Liver (tissue), 3 donors: ENCODE results near the gene UBE2M.

Source experiments
- CTCF ChIP-seq: fragments of 150-350 bp; IDR thresholded peaks from 2 replicates; pipeline ENCODE4 v1.5.1; 2017; ENCODE audit warnings: improper control_type of control experiment, low read depth, low read length; ENCODE audit not compliant: missing input control
- EGR1 ChIP-seq, 2 donors: IDR thresholded peaks; 2 replicates each; pipeline ENCODE4 v1.6.1; 2016 to 2018; ENCODE audit warnings: antibody characterized with exemption in 2 of 2, low read depth in 2 of 2
- FOXA1 ChIP-seq: IDR thresholded peaks from 2 replicates; pipeline ENCODE4 v1.6.1; 2016; ENCODE audit warnings: antibody characterized with exemption
- GABPA ChIP-seq, 2 donors: IDR thresholded peaks in 1 of 2; conservative IDR thresholded peaks in 1 of 2; 2 replicates each; pipeline ENCODE4 v1.6.1; 2016; ENCODE audit warnings: antibody characterized with exemption in 2 of 2, mild to moderate bottlenecking in 1 of 2, moderate library complexity in 1 of 2
- JUND ChIP-seq, 2 donors: IDR thresholded peaks; 2 replicates each; pipeline ENCODE4 v1.6.1; 2016; ENCODE audit warnings: antibody characterized with exemption in 2 of 2
- MAX ChIP-seq: IDR thresholded peaks from 2 replicates; pipeline ENCODE4 v1.6.1; 2016; ENCODE audit warnings: antibody characterized with exemption
- NR2F2 ChIP-seq: IDR thresholded peaks from 2 replicates; pipeline ENCODE4 v1.6.1; 2016; ENCODE audit warnings: antibody characterized with exemption
- RAD21 ChIP-seq, 2 donors: IDR thresholded peaks; 2 replicates each; pipeline ENCODE4 v1.6.1; 2016; ENCODE audit warnings: antibody characterized with exemption in 2 of 2, mild to moderate bottlenecking in 2 of 2
- SP1 ChIP-seq: IDR thresholded peaks from 2 replicates; pipeline ENCODE4 v1.6.1; 2018; ENCODE audit warnings: antibody characterized with exemption, mild to moderate bottlenecking
- TAF1 ChIP-seq: conservative IDR thresholded peaks from 2 replicates; pipeline ENCODE4 v1.6.1; 2016; ENCODE audit warnings: antibody characterized with exemption, mild to moderate bottlenecking
- YY1 ChIP-seq: IDR thresholded peaks from 2 replicates; pipeline ENCODE4 v1.6.1; 2016; ENCODE audit warnings: antibody characterized with exemption, mild to moderate bottlenecking
- TF ChIP-seq, protein P1 (sequence below): IDR thresholded peaks from 2 replicates; pipeline ENCODE4 v1.6.1; 2016; ENCODE audit warnings: antibody characterized with exemption, mild to moderate bottlenecking
- TF ChIP-seq, protein P2 (sequence below): IDR thresholded peaks from 2 replicates; pipeline ENCODE4 v1.6.1; 2016; ENCODE audit warnings: antibody characterized with exemption
- TF ChIP-seq, protein P3 (sequence below): IDR thresholded peaks from 2 replicates; pipeline ENCODE4 v1.6.1; 2016; ENCODE audit warnings: antibody characterized with exemption
- donor health status: healthy.
- donor health status: healthy.

GRCh38 chr19:58559275-58560006, 1.0 kb upstream of the UBE2M start:
- TF ChIP-seq CTCF (no peak), JUND (IDR thresholded peaks at IDR 0.05) (no peak), SP1 (peak; percentile 61), GABPA (IDR thresholded peaks at IDR 0.05 in 1 of 2, conservative IDR thresholded peaks at IDR 0.05 in 1 of 2) (peak; percentile 86 to 94), FOXA1 (no peak), YY1 (peak; percentile 98), RAD21 (IDR thresholded peaks at IDR 0.05) (no peak), TAF1 (no peak), NR2F2 (peak; percentile 69), MAX (peak; percentile 89), EGR1 (IDR thresholded peaks at IDR 0.05; ENCODE audit: low read depth in 2 of 2) (peak; percentile 55 to 66)
- TF ChIP-seq, protein P1, sequence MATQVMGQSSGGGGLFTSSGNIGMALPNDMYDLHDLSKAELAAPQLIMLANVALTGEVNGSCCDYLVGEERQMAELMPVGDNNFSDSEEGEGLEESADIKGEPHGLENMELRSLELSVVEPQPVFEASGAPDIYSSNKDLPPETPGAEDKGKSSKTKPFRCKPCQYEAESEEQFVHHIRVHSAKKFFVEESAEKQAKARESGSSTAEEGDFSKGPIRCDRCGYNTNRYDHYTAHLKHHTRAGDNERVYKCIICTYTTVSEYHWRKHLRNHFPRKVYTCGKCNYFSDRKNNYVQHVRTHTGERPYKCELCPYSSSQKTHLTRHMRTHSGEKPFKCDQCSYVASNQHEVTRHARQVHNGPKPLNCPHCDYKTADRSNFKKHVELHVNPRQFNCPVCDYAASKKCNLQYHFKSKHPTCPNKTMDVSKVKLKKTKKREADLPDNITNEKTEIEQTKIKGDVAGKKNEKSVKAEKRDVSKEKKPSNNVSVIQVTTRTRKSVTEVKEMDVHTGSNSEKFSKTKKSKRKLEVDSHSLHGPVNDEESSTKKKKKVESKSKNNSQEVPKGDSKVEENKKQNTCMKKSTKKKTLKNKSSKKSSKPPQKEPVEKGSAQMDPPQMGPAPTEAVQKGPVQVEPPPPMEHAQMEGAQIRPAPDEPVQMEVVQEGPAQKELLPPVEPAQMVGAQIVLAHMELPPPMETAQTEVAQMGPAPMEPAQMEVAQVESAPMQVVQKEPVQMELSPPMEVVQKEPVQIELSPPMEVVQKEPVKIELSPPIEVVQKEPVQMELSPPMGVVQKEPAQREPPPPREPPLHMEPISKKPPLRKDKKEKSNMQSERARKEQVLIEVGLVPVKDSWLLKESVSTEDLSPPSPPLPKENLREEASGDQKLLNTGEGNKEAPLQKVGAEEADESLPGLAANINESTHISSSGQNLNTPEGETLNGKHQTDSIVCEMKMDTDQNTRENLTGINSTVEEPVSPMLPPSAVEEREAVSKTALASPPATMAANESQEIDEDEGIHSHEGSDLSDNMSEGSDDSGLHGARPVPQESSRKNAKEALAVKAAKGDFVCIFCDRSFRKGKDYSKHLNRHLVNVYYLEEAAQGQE: peak; percentile 61
- TF ChIP-seq, protein P2, sequence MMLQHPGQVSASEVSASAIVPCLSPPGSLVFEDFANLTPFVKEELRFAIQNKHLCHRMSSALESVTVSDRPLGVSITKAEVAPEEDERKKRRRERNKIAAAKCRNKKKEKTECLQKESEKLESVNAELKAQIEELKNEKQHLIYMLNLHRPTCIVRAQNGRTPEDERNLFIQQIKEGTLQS: no peak
- TF ChIP-seq, protein P3, sequence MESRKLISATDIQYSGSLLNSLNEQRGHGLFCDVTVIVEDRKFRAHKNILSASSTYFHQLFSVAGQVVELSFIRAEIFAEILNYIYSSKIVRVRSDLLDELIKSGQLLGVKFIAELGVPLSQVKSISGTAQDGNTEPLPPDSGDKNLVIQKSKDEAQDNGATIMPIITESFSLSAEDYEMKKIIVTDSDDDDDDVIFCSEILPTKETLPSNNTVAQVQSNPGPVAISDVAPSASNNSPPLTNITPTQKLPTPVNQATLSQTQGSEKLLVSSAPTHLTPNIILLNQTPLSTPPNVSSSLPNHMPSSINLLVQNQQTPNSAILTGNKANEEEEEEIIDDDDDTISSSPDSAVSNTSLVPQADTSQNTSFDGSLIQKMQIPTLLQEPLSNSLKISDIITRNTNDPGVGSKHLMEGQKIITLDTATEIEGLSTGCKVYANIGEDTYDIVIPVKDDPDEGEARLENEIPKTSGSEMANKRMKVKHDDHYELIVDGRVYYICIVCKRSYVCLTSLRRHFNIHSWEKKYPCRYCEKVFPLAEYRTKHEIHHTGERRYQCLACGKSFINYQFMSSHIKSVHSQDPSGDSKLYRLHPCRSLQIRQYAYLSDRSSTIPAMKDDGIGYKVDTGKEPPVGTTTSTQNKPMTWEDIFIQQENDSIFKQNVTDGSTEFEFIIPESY: no peak
